Memory B cell (primary cell): Measurements from ENCODE around the gene SBF2.

Experiments used
- ATAC-seq: fragments of 150-1000 bp; cut with Tn5 transposase; 2 replicates; pipeline ENCODE4 v1.10.0; 2021; ENCODE audit warnings: low read depth, mild to moderate bottlenecking, moderate library complexity
- DNase-seq, 2 donors: peaks; one replicate each; pipeline ENCODE4 v3.0.0; 2022; ENCODE audit warnings: low spot score in 2 of 2
- H3K27ac Mint-ChIP-seq: one replicate; pipeline ENCODE4 v1.8.0; 2022; ENCODE audit warnings: mild to moderate bottlenecking, moderate library complexity, mixed read lengths
- H3K27me3 Mint-ChIP-seq: one replicate; pipeline ENCODE4 v1.8.0; 2022; ENCODE audit warnings: mixed read lengths
- H3K36me3 Mint-ChIP-seq: one replicate; pipeline ENCODE4 v1.8.0; 2022; ENCODE audit warnings: mild to moderate bottlenecking, mixed read lengths
- H3K4me1 Mint-ChIP-seq: one replicate; pipeline ENCODE4 v1.8.0; 2022; ENCODE audit warnings: mixed read lengths
- H3K4me3 Mint-ChIP-seq: one replicate; pipeline ENCODE4 v1.8.0; 2022; ENCODE audit warnings: mild to moderate bottlenecking, moderate library complexity, mixed read lengths
- H3K9me3 Mint-ChIP-seq: one replicate; pipeline ENCODE4 v1.8.0; 2022; ENCODE audit warnings: mixed read lengths

Gene SBF2

DNA sequence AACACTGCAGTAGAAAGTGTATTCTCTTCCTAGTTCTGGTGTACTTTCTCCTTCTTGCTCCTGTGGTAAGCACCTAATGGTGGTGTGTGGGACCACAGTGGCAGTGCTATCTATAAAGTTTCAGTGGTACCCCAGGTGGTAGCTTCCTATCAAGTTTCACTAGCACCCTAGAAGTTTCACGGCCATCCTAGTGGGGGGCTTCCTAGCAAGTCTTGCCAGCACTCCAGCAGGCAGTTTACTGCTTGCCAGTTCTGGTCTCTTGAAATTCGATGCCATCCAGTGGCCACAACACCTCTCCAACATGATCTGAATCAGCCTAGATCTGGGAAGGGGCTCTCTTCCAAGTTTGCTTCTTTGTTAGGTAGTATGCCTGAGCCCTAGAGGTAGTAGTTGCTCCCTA lies 400.5 kb downstream of the SBF2 start:
- ATAC-seq = no peak
- Mint-ChIP-seq H3K4me3 (no peak overlapping the region), H3K27ac (no peak overlapping the region), H3K36me3 (peaks cover 17% of the 10 kb centered on the region), H3K4me1 (no peaks in the 10 kb centered on the region), H3K27me3 (no peaks in the 10 kb centered on the region), H3K9me3 (peaks cover 2% of the 10 kb centered on the region)
- DNase-seq = no peak

DNA sequence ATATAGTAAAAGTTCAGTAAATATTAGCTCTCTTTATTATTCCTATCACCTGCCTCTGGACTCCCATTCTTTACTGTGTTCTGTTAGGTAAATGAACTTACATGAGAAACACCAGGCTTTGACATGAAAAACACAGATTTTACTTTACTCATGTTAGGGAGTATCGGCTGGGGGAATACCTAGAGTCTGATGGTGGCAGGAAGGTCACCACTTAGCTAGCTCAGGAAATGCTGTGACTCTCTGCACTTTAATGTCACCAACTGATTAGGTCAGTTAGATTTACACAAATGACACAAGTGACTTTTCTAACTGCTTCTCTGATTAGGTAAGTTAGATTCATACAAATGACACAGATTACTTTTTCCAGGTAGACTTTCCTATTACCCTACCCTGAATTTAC lies 405.1 kb downstream of the SBF2 start:
- ATAC-seq (no peak), DNase-seq (no peak)
- Mint-ChIP-seq H3K9me3 (no peaks in the 10 kb centered on the region), H3K27me3 (no peaks in the 10 kb centered on the region), H3K36me3 (peaks cover 5% of the 10 kb centered on the region), H3K4me1 (no peaks in the 10 kb centered on the region), H3K4me3 (no peak overlapping the region), H3K27ac (no peak overlapping the region)

DNA sequence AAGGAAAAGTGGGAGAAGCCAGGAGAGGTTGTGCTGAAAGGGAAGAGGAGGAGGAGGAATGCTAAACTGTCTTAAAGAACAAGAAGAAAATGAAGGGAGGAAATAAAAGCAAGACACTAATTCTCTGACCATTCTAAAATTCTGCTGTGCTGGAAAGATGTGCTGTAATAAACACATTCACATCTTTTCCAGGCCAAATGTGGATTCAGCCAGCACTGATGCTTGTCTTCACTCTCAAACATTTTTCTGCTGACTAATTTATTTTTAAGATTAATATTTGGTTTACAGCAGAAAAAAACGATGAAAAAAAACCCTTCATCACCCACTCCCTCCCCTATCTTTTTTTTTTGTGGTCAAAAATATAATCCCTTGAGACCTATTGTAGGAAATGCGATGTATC lies 406.5 kb downstream of the SBF2 start:
- no peaks in the 10 kb centered on the region for H3K9me3 Mint-ChIP-seq
- no peaks in the 10 kb centered on the region for H3K4me1 Mint-ChIP-seq
- DNase-seq (no peak), ATAC-seq (no peak)
- H3K4me3 Mint-ChIP-seq = no peak overlapping the region
- no peaks in the 10 kb centered on the region for H3K27me3 Mint-ChIP-seq
- peaks cover 2% of the 10 kb centered on the region for H3K36me3 Mint-ChIP-seq
- no peak overlapping the region for H3K27ac Mint-ChIP-seq

DNA sequence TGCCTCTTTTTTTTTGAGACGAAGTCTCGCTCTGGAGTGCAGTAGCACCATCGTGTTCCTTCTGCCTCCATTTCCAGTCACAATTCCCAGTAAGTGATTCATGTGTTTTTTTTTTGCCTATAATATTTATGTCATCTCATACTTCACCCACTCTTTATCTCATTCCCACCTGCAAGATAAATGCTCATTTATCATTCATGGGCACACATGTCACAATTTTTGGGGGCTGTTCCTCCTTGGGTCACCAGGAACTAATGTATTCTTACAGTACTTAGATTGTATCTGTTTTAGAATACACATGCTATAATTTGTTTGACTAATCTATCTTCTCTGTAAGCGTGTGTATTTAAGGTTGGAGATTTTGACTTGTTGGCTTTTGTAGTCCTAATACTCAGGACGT lies 407.4 kb downstream of the SBF2 start:
- Mint-ChIP-seq H3K27me3 (no peaks in the 10 kb centered on the region), H3K36me3 (peaks cover 2% of the 10 kb centered on the region), H3K4me1 (no peaks in the 10 kb centered on the region), H3K4me3 (no peak overlapping the region), H3K27ac (no peak overlapping the region), H3K9me3 (no peaks in the 10 kb centered on the region)
- DNase-seq (no peak), ATAC-seq (no peak)

DNA sequence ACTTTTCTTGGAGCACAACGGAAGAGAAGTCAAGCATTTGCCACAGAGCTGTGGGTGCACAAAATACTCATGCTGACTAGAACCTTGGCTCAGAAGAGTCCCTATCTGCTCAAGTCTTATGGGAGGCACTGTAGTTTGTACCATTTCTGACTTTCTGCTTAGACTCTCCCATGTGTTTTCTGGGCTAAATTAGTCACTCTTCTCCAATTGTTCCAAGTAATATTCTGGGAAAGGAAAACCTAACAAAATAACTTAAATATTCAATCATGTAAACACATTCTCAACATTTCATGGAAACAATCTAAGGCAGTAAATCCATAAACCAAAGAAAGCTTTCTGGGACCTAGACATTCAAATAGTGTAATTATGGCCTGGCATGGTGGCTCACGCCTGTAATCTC lies 409.4 kb downstream of the SBF2 start:
- H3K27ac Mint-ChIP-seq = no peak overlapping the region
- no peak for ATAC-seq
- H3K27me3 Mint-ChIP-seq = no peaks in the 10 kb centered on the region
- H3K9me3 Mint-ChIP-seq = no peaks in the 10 kb centered on the region
- no peak for DNase-seq
- no peaks in the 10 kb centered on the region for H3K4me1 Mint-ChIP-seq
- H3K36me3 Mint-ChIP-seq = peaks cover 2% of the 10 kb centered on the region
- H3K4me3 Mint-ChIP-seq = no peak overlapping the region

DNA sequence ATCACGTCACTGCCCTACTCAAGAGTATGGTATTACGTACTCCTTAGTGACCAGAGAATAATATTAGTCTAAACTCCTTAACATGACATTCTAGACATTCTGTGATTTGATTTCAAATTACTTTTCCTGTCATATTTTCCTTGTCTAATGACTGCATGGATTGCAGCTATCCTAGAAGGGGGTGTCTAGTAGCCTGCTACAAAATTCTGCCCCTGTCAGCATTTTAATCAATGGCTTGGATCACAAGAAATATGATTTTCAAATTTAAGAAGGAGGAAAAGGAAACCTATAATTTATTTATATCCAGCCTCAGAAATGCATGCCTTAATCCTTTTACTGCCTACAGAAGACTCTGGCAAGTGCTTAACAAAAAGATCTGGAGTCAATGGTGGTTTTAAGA lies 413.4 kb downstream of the SBF2 start:
- peaks cover 3% of the 10 kb centered on the region for H3K9me3 Mint-ChIP-seq
- no peak overlapping the region for H3K27ac Mint-ChIP-seq
- ATAC-seq = no peak
- DNase-seq = no peak
- H3K4me3 Mint-ChIP-seq = no peak overlapping the region
- H3K36me3 Mint-ChIP-seq = peaks cover 11% of the 10 kb centered on the region
- peaks cover 4% of the 10 kb centered on the region for H3K4me1 Mint-ChIP-seq
- H3K27me3 Mint-ChIP-seq = no peaks in the 10 kb centered on the region

DNA sequence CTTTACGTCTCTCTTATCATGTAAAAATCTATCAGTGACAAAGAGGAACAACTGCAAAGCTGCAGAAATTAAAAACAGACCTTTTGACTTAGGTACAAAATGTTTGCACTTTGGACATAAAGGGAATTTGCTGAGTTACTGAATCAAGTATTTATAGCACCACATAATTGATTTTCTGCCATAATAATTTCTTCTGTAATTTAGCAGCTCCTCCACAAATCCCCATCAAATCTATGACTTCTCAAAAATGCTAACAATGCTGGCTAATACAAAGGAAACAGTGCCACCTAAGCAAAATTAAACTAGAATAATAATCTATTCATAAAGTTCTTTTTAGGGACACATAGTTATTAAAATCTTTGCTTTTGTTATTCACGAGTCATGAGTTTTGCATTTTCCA lies 415.1 kb downstream of the SBF2 start:
- no peak overlapping the region for H3K27ac Mint-ChIP-seq
- H3K9me3 Mint-ChIP-seq = peaks cover 3% of the 10 kb centered on the region
- no peak for ATAC-seq
- H3K4me1 Mint-ChIP-seq = peaks cover 8% of the 10 kb centered on the region
- no peaks in the 10 kb centered on the region for H3K27me3 Mint-ChIP-seq
- no peak overlapping the region for H3K4me3 Mint-ChIP-seq
- DNase-seq = no peak
- H3K36me3 Mint-ChIP-seq = peaks cover 9% of the 10 kb centered on the region

DNA sequence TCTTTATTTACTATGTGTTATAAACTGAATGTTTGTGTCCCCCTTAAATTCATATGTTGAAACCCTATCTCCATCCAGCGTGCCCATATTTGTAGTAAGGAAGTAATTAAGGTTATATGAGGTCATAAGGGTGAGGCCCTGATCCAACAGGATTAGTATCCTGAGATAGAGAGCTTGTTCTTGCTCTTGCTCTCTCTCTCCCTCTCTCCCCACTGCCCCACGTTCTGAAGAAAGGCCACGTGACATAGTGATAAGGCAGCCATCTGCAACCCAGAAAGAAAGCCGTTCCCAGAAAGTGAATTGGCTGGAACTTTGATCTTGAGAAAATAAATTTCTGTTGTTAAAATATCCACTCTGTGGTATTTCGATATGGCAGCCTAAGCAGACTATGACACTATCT lies 417.7 kb downstream of the SBF2 start:
- Mint-ChIP-seq H3K36me3 (peaks cover 15% of the 10 kb centered on the region), H3K27me3 (no peaks in the 10 kb centered on the region), H3K4me1 (peaks cover 8% of the 10 kb centered on the region), H3K27ac (no peak overlapping the region), H3K9me3 (peaks cover 7% of the 10 kb centered on the region), H3K4me3 (no peak overlapping the region)
- DNase-seq = no peak
- ATAC-seq = no peak

DNA sequence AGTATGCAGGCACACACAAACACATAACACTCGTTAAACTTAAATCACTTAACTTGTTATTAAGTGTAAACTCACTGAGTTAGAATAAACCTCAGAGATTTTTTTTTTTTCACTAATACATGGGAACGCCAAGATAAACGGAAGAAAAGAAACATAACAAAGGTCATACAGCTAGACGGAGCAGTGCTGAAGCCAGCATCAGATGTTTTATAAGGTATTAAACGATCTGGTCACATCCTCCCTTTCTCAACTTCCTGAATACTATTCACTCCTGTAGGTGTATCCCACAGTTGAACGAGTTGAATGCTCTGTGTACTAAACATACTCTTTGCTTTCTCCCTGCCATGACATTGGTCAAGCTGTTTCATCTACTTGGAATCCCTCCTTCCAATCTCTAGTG lies 418.2 kb downstream of the SBF2 start:
- Mint-ChIP-seq H3K4me1 (peaks cover 8% of the 10 kb centered on the region), H3K36me3 (peaks cover 15% of the 10 kb centered on the region), H3K9me3 (peaks cover 7% of the 10 kb centered on the region), H3K27ac (no peak overlapping the region), H3K4me3 (no peak overlapping the region), H3K27me3 (no peaks in the 10 kb centered on the region)
- no peak for DNase-seq
- no peak for ATAC-seq

DNA sequence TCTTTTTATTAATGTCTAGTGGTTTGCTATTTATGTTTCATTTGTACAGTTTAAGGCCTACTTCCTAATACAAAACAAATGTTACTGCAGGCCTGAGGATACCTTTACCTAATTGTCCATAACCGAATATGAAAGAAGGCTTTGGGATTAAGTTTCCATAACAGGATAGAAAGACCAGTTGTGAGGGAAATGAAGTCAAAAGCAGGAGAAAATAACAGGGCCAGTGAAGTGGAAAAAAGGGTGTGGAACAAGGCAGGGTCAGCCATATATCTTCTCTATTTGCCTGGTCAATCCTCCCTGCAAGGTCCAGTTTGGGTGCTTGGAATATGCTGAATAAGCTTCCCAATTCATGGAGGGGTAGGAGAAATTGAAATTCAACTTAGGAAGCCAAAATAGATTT lies 418.6 kb downstream of the SBF2 start:
- H3K27ac Mint-ChIP-seq = peak overlapping the region; percentile 45
- H3K4me1 Mint-ChIP-seq = peaks cover 8% of the 10 kb centered on the region
- H3K4me3 Mint-ChIP-seq = no peak overlapping the region
- no peak for DNase-seq
- peaks cover 15% of the 10 kb centered on the region for H3K36me3 Mint-ChIP-seq
- peaks cover 7% of the 10 kb centered on the region for H3K9me3 Mint-ChIP-seq
- H3K27me3 Mint-ChIP-seq = no peaks in the 10 kb centered on the region
- ATAC-seq = no peak

DNA sequence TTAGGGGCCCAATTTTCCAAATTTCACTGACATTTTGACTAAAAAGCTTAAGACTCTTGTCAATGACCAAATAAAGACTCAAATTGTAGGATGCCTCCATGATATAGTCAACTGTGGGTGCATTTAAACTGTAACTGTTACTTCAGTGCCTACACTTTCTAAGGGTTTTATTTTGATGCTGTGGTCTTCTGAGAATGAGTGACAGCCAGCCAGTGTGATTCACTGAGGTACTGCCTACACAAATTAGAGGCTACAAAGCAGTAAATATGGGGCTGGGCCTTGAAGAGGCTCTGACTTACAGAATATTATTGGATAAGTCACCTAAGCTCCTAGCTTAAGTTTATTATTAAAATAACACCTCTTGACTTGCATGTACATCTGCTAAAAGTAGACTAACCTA lies 419.6 kb downstream of the SBF2 start:
- H3K27ac Mint-ChIP-seq = peak overlapping the region; percentile 45
- peaks cover 8% of the 10 kb centered on the region for H3K4me1 Mint-ChIP-seq
- peaks cover 7% of the 10 kb centered on the region for H3K9me3 Mint-ChIP-seq
- ATAC-seq = no peak
- H3K27me3 Mint-ChIP-seq = no peaks in the 10 kb centered on the region
- no peak overlapping the region for H3K4me3 Mint-ChIP-seq
- DNase-seq = no peak
- peaks cover 23% of the 10 kb centered on the region for H3K36me3 Mint-ChIP-seq

DNA sequence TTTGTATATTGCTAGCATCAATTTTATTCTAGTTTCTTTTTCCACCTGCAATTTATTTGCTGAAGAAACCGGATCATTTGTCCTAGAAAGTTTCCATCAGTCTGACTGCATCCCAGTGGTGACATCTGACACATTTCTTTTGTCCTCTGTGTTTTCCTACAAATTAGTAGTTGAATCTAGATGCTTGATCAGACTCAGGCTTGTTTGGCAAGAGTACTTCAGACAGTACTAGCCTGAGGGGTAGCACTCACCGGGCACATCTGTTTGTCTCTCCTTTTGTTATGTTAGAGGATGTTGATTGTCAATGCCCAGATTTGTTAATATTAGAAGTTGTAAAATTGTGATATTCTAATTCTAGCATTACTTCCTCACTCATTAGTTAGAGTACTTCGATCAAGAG lies 425.4 kb downstream of the SBF2 start:
- Mint-ChIP-seq H3K9me3 (peaks cover 4% of the 10 kb centered on the region), H3K36me3 (peaks cover 16% of the 10 kb centered on the region), H3K27me3 (no peaks in the 10 kb centered on the region), H3K27ac (no peak overlapping the region), H3K4me3 (no peak overlapping the region), H3K4me1 (no peaks in the 10 kb centered on the region)
- ATAC-seq (no peak), DNase-seq (no peak)

DNA sequence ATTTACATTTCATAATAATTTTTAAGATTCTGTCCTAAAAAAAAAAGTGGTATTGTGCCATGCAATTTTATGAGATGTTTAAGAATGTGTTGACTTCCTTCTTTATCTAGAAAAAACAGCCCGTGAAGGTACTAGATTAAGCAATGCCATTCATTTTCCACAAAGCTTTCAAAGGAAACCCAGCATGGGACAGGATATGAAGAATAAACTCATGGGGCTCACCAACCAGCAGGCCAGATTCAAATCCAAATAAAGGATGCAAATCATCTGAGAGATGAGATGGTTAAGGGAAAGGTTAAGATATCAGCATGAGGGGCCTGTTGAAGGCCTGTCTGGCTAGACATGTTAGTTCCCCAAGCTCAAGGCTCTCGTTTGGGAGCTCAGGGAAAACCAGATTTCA lies 431.0 kb downstream of the SBF2 start:
- Mint-ChIP-seq H3K27ac (no peak overlapping the region), H3K27me3 (no peaks in the 10 kb centered on the region), H3K9me3 (no peaks in the 10 kb centered on the region), H3K4me3 (no peak overlapping the region), H3K36me3 (peaks cover 2% of the 10 kb centered on the region), H3K4me1 (peaks cover 15% of the 10 kb centered on the region)
- ATAC-seq (no peak), DNase-seq (no peak)

DNA sequence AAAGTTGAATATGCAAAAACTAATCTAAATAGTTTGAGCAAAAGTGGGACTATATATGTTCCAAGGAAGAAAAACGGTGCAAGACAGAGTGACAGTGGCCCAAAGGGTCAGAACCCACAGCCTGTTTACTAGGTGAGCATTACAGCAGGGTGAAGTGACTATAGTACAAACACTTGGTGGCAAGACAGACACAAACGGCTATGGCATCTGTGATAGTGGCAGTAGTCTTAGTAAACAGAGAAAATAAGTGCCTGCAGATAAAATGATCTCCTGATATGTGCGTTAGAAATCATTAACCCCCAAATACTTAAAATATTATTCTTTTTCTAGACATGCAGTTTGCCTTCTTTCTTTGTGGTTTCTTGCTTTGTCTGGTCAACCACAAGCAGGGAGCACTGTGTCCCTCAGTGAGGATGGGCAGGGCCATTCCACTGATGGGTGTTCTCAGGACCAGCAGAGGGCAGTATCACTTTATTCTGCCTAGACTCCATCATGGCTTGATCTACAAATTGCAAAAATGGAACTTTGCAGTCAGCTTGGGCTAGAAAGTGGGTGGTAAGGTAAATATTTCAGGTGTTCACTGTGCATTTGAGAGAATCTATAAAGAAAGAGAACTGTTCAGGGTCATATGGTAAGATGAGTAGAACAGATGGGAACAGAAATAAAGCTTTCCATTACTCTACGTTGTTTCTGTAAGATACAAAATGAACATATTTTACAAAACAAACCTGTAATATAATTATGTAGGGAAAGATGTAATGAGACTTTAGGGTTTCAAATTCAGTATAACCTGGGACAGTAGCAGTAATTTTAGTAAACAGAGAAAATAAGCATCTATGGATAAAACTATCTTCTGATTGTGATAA lies 431.9 kb downstream of the SBF2 start:
- ATAC-seq (peak; percentile 88), DNase-seq (peak; percentile 18 to 26)
- no peak overlapping the region for H3K4me3 Mint-ChIP-seq
- H3K4me1 Mint-ChIP-seq = peaks cover 15% of the 10 kb centered on the region
- no peaks in the 10 kb centered on the region for H3K36me3 Mint-ChIP-seq
- no peak overlapping the region for H3K27ac Mint-ChIP-seq
- no peaks in the 10 kb centered on the region for H3K27me3 Mint-ChIP-seq
- no peaks in the 10 kb centered on the region for H3K9me3 Mint-ChIP-seq
